Osteocyte (in vitro differentiated cells): ENCODE measurements around the gene ZNRF1. TPM values are rescaled to one million over a fixed set of nuclear protein-coding genes. Genes with fewer than 3 reads are reported as not detected.
"Not testable (repeated sequence)": the region's sequence is repeated elsewhere in the genome, so short reads cannot be mapped to it uniquely, and the experiment has no call there.

Source experiments
- DNase-seq: peaks from one replicate; pipeline ENCODE4 v3.0.0; 2021; ENCODE audit warnings: mixed read lengths; ENCODE audit not compliant: unreplicated experiment; ENCODE audit errors: extremely low spot score
- H3K27ac Mint-ChIP-seq: one replicate; pipeline ENCODE4 v1.8.0; 2021; ENCODE audit warnings: mild to moderate bottlenecking, mixed read lengths; ENCODE audit not compliant: unreplicated experiment
- H3K27me3 Mint-ChIP-seq: one replicate; pipeline ENCODE4 v1.8.0; 2021; ENCODE audit warnings: mixed read lengths; ENCODE audit not compliant: unreplicated experiment
- H3K36me3 Mint-ChIP-seq: one replicate; pipeline ENCODE4 v1.8.0; 2021; ENCODE audit warnings: mixed read lengths; ENCODE audit not compliant: unreplicated experiment
- H3K4me1 Mint-ChIP-seq: one replicate; pipeline ENCODE4 v1.8.0; 2021; ENCODE audit warnings: mixed read lengths; ENCODE audit not compliant: unreplicated experiment
- H3K4me3 Mint-ChIP-seq: one replicate; pipeline ENCODE4 v1.8.0; 2021; ENCODE audit warnings: mild to moderate bottlenecking, moderate library complexity, mixed read lengths; ENCODE audit not compliant: unreplicated experiment
- H3K9me3 Mint-ChIP-seq: one replicate; pipeline ENCODE4 v1.8.0; 2021; ENCODE audit warnings: mixed read lengths; ENCODE audit not compliant: unreplicated experiment
- total RNA-seq: library from RNA; stranded (reverse); gene quantifications from 2 replicates; pipeline ENCODE4 v1.2.1, GENCODE V29; 2021
- TF ChIP-seq, protein P1 (sequence below): fragments of 200-600 bp; sonication (generic); IDR thresholded peaks from 2 replicates; pipeline ENCODE4 v1.5.0; 2021; ENCODE audit warnings: antibody characterized with exemption, mild to moderate bottlenecking, moderate library complexity

ZNRF1 gene
- total RNA-seq, 1 donor from 2014 or later, result 32.1 TPM

DNA sequence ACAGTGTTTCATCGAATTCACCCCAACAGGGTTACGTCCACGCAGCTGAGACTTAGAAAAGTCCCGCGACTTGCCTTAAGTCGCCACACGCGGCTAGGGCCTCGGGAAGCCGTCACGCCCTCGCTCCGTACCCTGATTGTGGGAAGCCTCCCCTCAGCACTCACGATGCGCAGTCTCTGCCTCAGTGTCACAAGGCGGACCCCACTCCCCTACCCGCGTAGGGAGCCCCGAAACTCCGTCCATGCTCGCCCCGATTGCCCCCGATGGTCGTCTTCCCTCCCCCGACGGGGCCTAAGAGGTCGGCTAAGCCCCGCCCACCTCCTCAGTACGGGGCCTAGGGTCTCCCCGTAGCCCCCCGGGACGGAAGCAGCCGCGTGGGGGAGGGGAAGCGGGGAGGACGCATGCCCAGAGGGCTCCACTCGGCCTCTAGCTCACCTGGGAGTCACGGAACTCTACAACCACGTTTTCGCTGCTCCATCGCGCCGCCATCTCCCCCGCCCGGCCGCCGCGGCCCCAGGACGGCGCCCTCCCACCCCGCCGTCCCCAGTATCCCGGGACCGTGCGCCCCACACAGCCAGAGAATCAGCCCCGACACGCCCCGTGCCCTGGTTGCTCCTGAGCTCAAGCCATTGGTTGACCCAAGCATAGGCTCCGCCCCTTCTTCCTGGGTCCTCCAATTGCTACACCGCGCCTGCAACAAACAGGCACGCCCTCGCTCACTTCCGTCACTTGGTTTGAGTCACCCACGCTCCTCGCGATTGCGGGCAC is 14.1 kb upstream of the ZNRF1 start, which contains the start of gene WDR59:
TSS of gene WDR59 (minus strand) at position 595 of the 768 bp plus-strand sequence. CDS start at position 489, 106 bp downstream.
- Mint-ChIP-seq H3K9me3 (no peaks in the 10 kb centered on the region), H3K27me3 (no peaks in the 10 kb centered on the region), H3K4me1 (peaks cover 4% of the 10 kb centered on the region), H3K4me3 (peak within 1 kb of the TSS; percentile 87), H3K27ac (peak within 1 kb of the TSS; percentile 57), H3K36me3 (no peaks in the 10 kb centered on the region)
- DNase-seq, result peak; percentile 99
- TF ChIP-seq, protein P1, sequence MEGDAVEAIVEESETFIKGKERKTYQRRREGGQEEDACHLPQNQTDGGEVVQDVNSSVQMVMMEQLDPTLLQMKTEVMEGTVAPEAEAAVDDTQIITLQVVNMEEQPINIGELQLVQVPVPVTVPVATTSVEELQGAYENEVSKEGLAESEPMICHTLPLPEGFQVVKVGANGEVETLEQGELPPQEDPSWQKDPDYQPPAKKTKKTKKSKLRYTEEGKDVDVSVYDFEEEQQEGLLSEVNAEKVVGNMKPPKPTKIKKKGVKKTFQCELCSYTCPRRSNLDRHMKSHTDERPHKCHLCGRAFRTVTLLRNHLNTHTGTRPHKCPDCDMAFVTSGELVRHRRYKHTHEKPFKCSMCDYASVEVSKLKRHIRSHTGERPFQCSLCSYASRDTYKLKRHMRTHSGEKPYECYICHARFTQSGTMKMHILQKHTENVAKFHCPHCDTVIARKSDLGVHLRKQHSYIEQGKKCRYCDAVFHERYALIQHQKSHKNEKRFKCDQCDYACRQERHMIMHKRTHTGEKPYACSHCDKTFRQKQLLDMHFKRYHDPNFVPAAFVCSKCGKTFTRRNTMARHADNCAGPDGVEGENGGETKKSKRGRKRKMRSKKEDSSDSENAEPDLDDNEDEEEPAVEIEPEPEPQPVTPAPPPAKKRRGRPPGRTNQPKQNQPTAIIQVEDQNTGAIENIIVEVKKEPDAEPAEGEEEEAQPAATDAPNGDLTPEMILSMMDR, result no peak

DNA sequence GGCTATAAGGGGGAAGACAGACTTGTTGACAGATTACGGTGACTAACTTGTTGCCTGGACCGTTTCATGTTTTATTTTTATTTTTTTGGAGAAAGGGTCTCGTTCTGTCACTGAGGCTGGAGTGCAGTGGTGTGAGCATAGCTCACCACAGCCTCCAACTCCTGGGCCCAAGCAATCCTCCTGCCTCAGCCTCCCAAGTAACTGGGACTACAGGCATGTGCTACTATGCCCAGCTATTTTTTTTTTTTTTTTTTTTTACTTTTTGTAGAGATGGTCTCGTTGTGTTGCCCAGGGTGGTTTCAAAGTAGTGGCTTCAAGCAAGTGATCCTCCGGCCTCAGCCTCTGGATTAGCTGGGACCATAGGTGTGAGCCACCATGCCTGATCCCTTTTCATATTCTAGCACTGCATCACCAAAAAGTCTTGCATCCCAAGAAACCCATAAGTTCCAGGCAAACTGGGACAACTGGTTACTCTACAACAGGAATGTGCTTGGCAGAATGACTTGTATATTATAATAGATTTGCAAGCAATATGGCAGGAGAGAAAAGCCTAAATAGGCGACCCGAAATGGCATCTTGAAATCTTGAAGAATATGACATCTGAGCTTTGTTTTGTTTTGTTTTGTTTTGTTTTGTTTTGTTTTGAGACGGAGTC is 11.7 kb upstream of the ZNRF1 start:
- Mint-ChIP-seq H3K4me3 (no peak overlapping the region), H3K4me1 (peaks cover 4% of the 10 kb centered on the region), H3K27ac (no peak overlapping the region), H3K27me3 (no peaks in the 10 kb centered on the region), H3K9me3 (no peaks in the 10 kb centered on the region), H3K36me3 (no peaks in the 10 kb centered on the region)
- no peak for DNase-seq
- TF ChIP-seq, protein P1, result no peak

DNA sequence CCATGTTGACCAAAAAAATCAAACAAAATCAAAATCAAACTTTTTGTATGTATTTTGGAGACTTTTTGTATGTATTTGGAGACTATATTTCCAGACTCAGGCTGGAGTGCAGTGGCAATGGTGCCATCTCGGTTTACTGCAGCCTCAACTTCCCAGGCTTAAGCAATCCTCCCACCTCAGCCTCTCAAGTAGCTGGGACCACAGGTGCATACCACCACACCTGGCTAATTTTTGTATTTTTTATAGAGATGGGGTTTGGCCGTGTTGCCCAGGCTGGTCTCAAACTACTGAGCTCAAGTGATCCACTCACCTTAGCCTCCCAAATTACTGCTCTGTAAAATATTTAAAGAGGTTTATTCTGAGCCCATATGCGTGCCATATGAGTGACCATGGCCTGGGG is 9.0 kb upstream of the ZNRF1 start:
- H3K4me3 Mint-ChIP-seq, H3K27ac Mint-ChIP-seq, H3K9me3 Mint-ChIP-seq: not testable (repeated sequence)

DNA sequence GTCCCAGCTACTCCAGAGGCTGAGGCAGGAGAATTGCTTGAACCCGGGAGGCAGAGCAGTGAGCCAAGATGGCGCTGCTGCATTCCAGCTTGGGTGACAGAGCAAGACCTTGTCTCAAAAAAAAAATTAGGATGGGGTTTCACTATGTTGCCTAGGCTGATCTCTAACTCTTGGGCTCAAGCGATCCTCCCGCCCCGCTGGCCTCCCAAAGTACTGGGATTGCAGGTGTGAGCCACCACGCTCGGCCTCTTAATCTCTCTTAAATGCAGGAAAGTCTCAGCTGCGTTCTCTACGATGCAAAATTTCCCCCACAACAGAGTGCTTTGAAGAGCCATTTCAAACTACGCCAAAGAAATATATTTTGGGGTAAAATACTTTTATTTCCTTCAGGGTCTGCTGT is 8.0 kb upstream of the ZNRF1 start:
- no peak overlapping the region for H3K4me3 Mint-ChIP-seq
- TF ChIP-seq, protein P1, result no peak
- no peaks in the 10 kb centered on the region for H3K36me3 Mint-ChIP-seq

More for the DNA sequence above, 9.0 kb upstream of the ZNRF1 start:
- H3K4me1 Mint-ChIP-seq, DNase-seq, H3K36me3 Mint-ChIP-seq, H3K27me3 Mint-ChIP-seq: not testable (repeated sequence)

DNA sequence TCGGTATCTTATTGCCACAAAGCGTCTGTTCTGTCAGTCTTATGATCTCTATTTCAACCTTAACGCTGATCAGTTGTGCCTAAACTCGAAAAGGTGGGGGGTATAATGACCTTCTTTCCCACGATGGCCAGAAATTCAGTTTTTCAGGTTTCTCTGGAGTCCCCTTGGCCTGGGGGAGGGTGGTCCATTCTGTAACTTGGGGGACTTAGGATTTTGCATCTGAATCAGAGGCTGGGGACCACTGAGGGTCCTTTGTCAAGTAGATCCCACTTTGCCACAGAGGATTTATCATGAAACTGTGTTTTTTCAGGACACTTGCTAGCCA is 7.6 kb upstream of the ZNRF1 start:
- no peak overlapping the region for H3K4me3 Mint-ChIP-seq
- H3K27ac Mint-ChIP-seq, result no peak overlapping the region
- DNase-seq, result no peak
- no peaks in the 10 kb centered on the region for H3K36me3 Mint-ChIP-seq
- no peaks in the 10 kb centered on the region for H3K9me3 Mint-ChIP-seq
- TF ChIP-seq, protein P1, result no peak
- H3K27me3 Mint-ChIP-seq, result peaks cover 3% of the 10 kb centered on the region
- no peaks in the 10 kb centered on the region for H3K4me1 Mint-ChIP-seq

More for the DNA sequence above, 8.0 kb upstream of the ZNRF1 start:
- Mint-ChIP-seq H3K27me3 (peaks cover 3% of the 10 kb centered on the region), H3K27ac (no peak overlapping the region), H3K4me1 (no peaks in the 10 kb centered on the region), H3K9me3 (no peaks in the 10 kb centered on the region)
- DNase-seq, result no peak
